ENCODE measurements around the gene PROSER1. TPM values are rescaled to one million over a fixed set of nuclear protein-coding genes. Genes with fewer than 3 reads are reported as not detected.

Gene PROSER1
- total RNA-seq, 1 experiment from 2014 or later, result 39.5 TPM

- no TSS peak for BruUV-seq (replicated peaks)
- H3K4me1 Mint-ChIP-seq (ENCODE audit: low read depth, unreplicated experiment), result no peaks in the 10 kb centered on the region
- H3K27me3 Mint-ChIP-seq (ENCODE audit: unreplicated experiment), result no peaks in the 10 kb centered on the region
- no peaks in the 10 kb centered on the region for H3K9me3 Mint-ChIP-seq (ENCODE audit: low read depth, unreplicated experiment)
- no peak for DNase-seq
- no peak for TF ChIP-seq CTCF (IDR thresholded peaks at IDR 0.05; ENCODE audit: unreplicated experiment)
- H3K4me3 Mint-ChIP-seq (ENCODE audit: low read depth, unreplicated experiment), result no peak overlapping the region
- H3K36me3 Mint-ChIP-seq (ENCODE audit: insufficient read depth, unreplicated experiment), result no peaks in the 10 kb centered on the region
- no peak overlapping the region for H3K27ac Mint-ChIP-seq (ENCODE audit: unreplicated experiment)
- CTCF ChIA-PET, result no interaction called here
- intact Hi-C loops (cut with micrococcal nuclease; ENCODE audit: unreplicated experiment), result loop anchor here (5.0 kb wide), 1 partner anchor 559 kb away; no protein-coding TSS in a partner anchor
Measured at GRCh38 chr13:39052944-39053343, 15.1 kb upstream of the PROSER1 start.

GRCh38 chr13:39051157-39051556 is 13.3 kb upstream of the PROSER1 start:
- TF ChIP-seq CTCF (IDR thresholded peaks at IDR 0.05; ENCODE audit: unreplicated experiment), result no peak
- H3K4me3 Mint-ChIP-seq (ENCODE audit: low read depth, unreplicated experiment), result no peak overlapping the region
- CTCF ChIA-PET, result interaction anchor here (0.6 to 1.2 kb wide), 3 partner anchors 31 to 565 kb away, joined by 3 to 7 read pairs (median 3); no protein-coding TSS in a partner anchor
- no peaks in the 10 kb centered on the region for H3K4me1 Mint-ChIP-seq (ENCODE audit: low read depth, unreplicated experiment)
- no peaks in the 10 kb centered on the region for H3K9me3 Mint-ChIP-seq (ENCODE audit: low read depth, unreplicated experiment)
- intact Hi-C loops (cut with micrococcal nuclease; ENCODE audit: unreplicated experiment), result loop anchor here (2.0 to 5.0 kb wide), 2 partner anchors 212 to 561 kb away; no protein-coding TSS in a partner anchor
- H3K36me3 Mint-ChIP-seq (ENCODE audit: insufficient read depth, unreplicated experiment), result no peaks in the 10 kb centered on the region
- no peaks in the 10 kb centered on the region for H3K27me3 Mint-ChIP-seq (ENCODE audit: unreplicated experiment)
- DNase-seq, result no peak
- no peak overlapping the region for H3K27ac Mint-ChIP-seq (ENCODE audit: unreplicated experiment)
- no TSS peak for BruUV-seq (replicated peaks)

- DNase-seq, result no peak
- intact Hi-C loops (cut with micrococcal nuclease; ENCODE audit: unreplicated experiment), result loop anchor here (10.0 kb wide), 1 partner anchor 626 kb away; no protein-coding TSS in a partner anchor
- Mint-ChIP-seq H3K27ac (ENCODE audit: unreplicated experiment) (no peak overlapping the region), H3K27me3 (ENCODE audit: unreplicated experiment) (no peaks in the 10 kb centered on the region), H3K9me3 (ENCODE audit: low read depth, unreplicated experiment) (no peaks in the 10 kb centered on the region), H3K36me3 (ENCODE audit: insufficient read depth, unreplicated experiment) (no peaks in the 10 kb centered on the region), H3K4me3 (ENCODE audit: low read depth, unreplicated experiment) (no peak overlapping the region), H3K4me1 (ENCODE audit: low read depth, unreplicated experiment) (no peaks in the 10 kb centered on the region)
- no peak for TF ChIP-seq CTCF (IDR thresholded peaks at IDR 0.05; ENCODE audit: unreplicated experiment)
- no TSS peak for BruUV-seq (replicated peaks)
- CTCF ChIA-PET, result interaction anchor here (0.7 kb wide), 1 partner anchor 716 kb away, joined by 5 read pairs; no protein-coding TSS in a partner anchor
Measured at GRCh38 chr13:39049274-39049673, 11.4 kb upstream of the PROSER1 start.

GRCh38 chr13:39048806-39049205 is 10.9 kb upstream of the PROSER1 start:
- no peak for DNase-seq
- TF ChIP-seq CTCF (IDR thresholded peaks at IDR 0.05; ENCODE audit: unreplicated experiment), result no peak
- H3K36me3 Mint-ChIP-seq (ENCODE audit: insufficient read depth, unreplicated experiment), result no peaks in the 10 kb centered on the region
- no TSS peak for BruUV-seq (replicated peaks)
- CTCF ChIA-PET, result interaction anchor here (0.7 kb wide), 1 partner anchor 716 kb away, joined by 5 read pairs; no protein-coding TSS in a partner anchor
- no peaks in the 10 kb centered on the region for H3K27me3 Mint-ChIP-seq (ENCODE audit: unreplicated experiment)
- intact Hi-C loops (cut with micrococcal nuclease; ENCODE audit: unreplicated experiment), result loop anchor here (10.0 kb wide), 1 partner anchor 626 kb away; no protein-coding TSS in a partner anchor
- no peak overlapping the region for H3K27ac Mint-ChIP-seq (ENCODE audit: unreplicated experiment)
- H3K9me3 Mint-ChIP-seq (ENCODE audit: low read depth, unreplicated experiment), result no peaks in the 10 kb centered on the region
- H3K4me3 Mint-ChIP-seq (ENCODE audit: low read depth, unreplicated experiment), result no peak overlapping the region
- H3K4me1 Mint-ChIP-seq (ENCODE audit: low read depth, unreplicated experiment), result no peaks in the 10 kb centered on the region

Data from Calu3 (cell line).